Liver (tissue), 9 donors: ENCODE results near the gene TLE3. TPM values are rescaled to one million over a fixed set of nuclear protein-coding genes. Genes with fewer than 3 reads are reported as not detected.

ENCODE experiments used
- DNase-seq: peaks from one replicate; pipeline ENCODE4 v3.0.0-alpha.2; 2017; ENCODE audit warnings: low spot score
- H3K27ac ChIP-seq, 2 donors: one replicate each; pipeline ENCODE4 v1.7.0; 2013; ENCODE audit warnings: inconsistent platforms in 2 of 2, low read length in 2 of 2, control low read depth in 1 of 2, low read depth in 1 of 2, mild to moderate bottlenecking in 1 of 2
- H3K27me3 ChIP-seq, 4 donors: one replicate each; pipeline versions ENCODE4 v1.6.1 to v1.7.0; 2013; ENCODE audit warnings: low read length in 3 of 4, inconsistent platforms in 1 of 4, mild to moderate bottlenecking in 1 of 4, moderate library complexity in 1 of 4; ENCODE audit not compliant: control insufficient read depth in 4 of 4, insufficient read depth in 4 of 4
- H3K36me3 ChIP-seq, 4 donors: one replicate each; pipeline versions ENCODE4 v1.6.1 to v1.7.0; 2013; ENCODE audit warnings: low read length in 3 of 4, mild to moderate bottlenecking in 3 of 4, low read depth in 1 of 4, moderate library complexity in 1 of 4; ENCODE audit not compliant: control insufficient read depth in 4 of 4, insufficient read depth in 3 of 4
- H3K4me1 ChIP-seq, 4 donors: one replicate each; pipeline versions ENCODE4 v1.6.1 to v1.7.0; 2013; ENCODE audit warnings: low read length in 3 of 4, mild to moderate bottlenecking in 3 of 4, moderate library complexity in 1 of 4; ENCODE audit not compliant: control insufficient read depth in 4 of 4, insufficient read depth in 4 of 4
- H3K4me3 ChIP-seq, 3 donors: one replicate each; pipeline versions ENCODE4 v1.6.1 to v1.7.0; 2013; ENCODE audit warnings: low read length in 3 of 3, control low read depth in 1 of 3, low read depth in 1 of 3, mild to moderate bottlenecking in 1 of 3
- H3K9ac ChIP-seq, 2 donors: one replicate each; pipeline ENCODE4 v1.7.0; 2013; ENCODE audit warnings: low read length in 2 of 2, mild to moderate bottlenecking in 2 of 2, moderate library complexity in 2 of 2, control low read depth in 1 of 2, low read depth in 1 of 2
- H3K9me3 ChIP-seq, 4 donors: one replicate each; pipeline versions ENCODE4 v1.6.1 to v1.7.0; 2013; ENCODE audit warnings: low read length in 3 of 4; ENCODE audit not compliant: control insufficient read depth in 4 of 4
- EGR1 ChIP-seq, 2 donors: IDR thresholded peaks; 2 replicates each; pipeline ENCODE4 v1.6.1; 2016 to 2018; ENCODE audit warnings: antibody characterized with exemption in 2 of 2, low read depth in 2 of 2
- FOXA1 ChIP-seq: IDR thresholded peaks from 2 replicates; pipeline ENCODE4 v1.6.1; 2016; ENCODE audit warnings: antibody characterized with exemption
- FOXA2 ChIP-seq: IDR thresholded peaks from 2 replicates; pipeline ENCODE4 v1.6.1; 2016; ENCODE audit warnings: antibody characterized with exemption
- GABPA ChIP-seq, 2 donors: IDR thresholded peaks in 1 of 2; conservative IDR thresholded peaks in 1 of 2; 2 replicates each; pipeline ENCODE4 v1.6.1; 2016; ENCODE audit warnings: antibody characterized with exemption in 2 of 2, mild to moderate bottlenecking in 1 of 2, moderate library complexity in 1 of 2
- HNF4A ChIP-seq, 2 donors: conservative IDR thresholded peaks; 2 replicates each; pipeline ENCODE4 v1.6.1; 2016; ENCODE audit warnings: antibody characterized with exemption in 2 of 2, mild to moderate bottlenecking in 2 of 2
- JUND ChIP-seq, 2 donors: IDR thresholded peaks; 2 replicates each; pipeline ENCODE4 v1.6.1; 2016; ENCODE audit warnings: antibody characterized with exemption in 2 of 2
- TAF1 ChIP-seq: conservative IDR thresholded peaks from 2 replicates; pipeline ENCODE4 v1.6.1; 2016; ENCODE audit warnings: antibody characterized with exemption, mild to moderate bottlenecking
- YY1 ChIP-seq: IDR thresholded peaks from 2 replicates; pipeline ENCODE4 v1.6.1; 2016; ENCODE audit warnings: antibody characterized with exemption, mild to moderate bottlenecking
- WGBS: extraction: QIAGEN DNeasy Blood & Tissue Kit; methylation state at CpG from one replicate; pipeline ENCODE4 v1.1.7; 2013; 5-methylcytosine and 5-hydroxymethylcytosine counted together
- polyA plus RNA-seq, 2 donors: library from polyadenylated mRNA; stranded (reverse) in 1 of 2; unstranded in 1 of 2; fragments of 200-250 nt in 1 of 2; fragments of >200 nt in 1 of 2; fragmentation: Nextera tagmentation in 1 of 2; extraction: Ambion mirVana in 1 of 2; gene quantifications; one replicate each; pipeline versions ENCODE4 v1.2.1 to v1.2.3, GENCODE V29; 2013 to 2015
- total RNA-seq, 2 donors: library from RNA; depleted of rRNA; stranded (reverse); fragments of >200 nt; gene quantifications; one replicate each; pipeline ENCODE4 v1.2.3, GENCODE V29; 2014
- TF ChIP-seq, protein P1 (sequence below): IDR thresholded peaks from 2 replicates; pipeline ENCODE4 v1.6.1; 2016; ENCODE audit warnings: antibody characterized with exemption, mild to moderate bottlenecking
- TF ChIP-seq, protein P2 (sequence below): IDR thresholded peaks from 2 replicates; pipeline ENCODE4 v1.6.1; 2016; ENCODE audit warnings: antibody characterized with exemption
- TF ChIP-seq, protein P3 (sequence below): fragments of 150-350 bp; IDR thresholded peaks from 2 replicates; pipeline ENCODE4 v1.5.1; 2017; ENCODE audit warnings: improper control_type of control experiment, low read depth, low read length; ENCODE audit not compliant: missing input control
- TF ChIP-seq, protein P4 (sequence below): IDR thresholded peaks from 2 replicates; pipeline ENCODE4 v1.6.1; 2016; ENCODE audit warnings: antibody characterized with exemption
- donor health status: healthy.
- donor health status: healthy.
- donor health status: healthy.
- donor health status: healthy.
- donor health status: healthy.

Gene TLE3
- total and polyA plus RNA-seq, 4 donors = 1.2 to 13.7 (median 8.5) TPM

DNA sequence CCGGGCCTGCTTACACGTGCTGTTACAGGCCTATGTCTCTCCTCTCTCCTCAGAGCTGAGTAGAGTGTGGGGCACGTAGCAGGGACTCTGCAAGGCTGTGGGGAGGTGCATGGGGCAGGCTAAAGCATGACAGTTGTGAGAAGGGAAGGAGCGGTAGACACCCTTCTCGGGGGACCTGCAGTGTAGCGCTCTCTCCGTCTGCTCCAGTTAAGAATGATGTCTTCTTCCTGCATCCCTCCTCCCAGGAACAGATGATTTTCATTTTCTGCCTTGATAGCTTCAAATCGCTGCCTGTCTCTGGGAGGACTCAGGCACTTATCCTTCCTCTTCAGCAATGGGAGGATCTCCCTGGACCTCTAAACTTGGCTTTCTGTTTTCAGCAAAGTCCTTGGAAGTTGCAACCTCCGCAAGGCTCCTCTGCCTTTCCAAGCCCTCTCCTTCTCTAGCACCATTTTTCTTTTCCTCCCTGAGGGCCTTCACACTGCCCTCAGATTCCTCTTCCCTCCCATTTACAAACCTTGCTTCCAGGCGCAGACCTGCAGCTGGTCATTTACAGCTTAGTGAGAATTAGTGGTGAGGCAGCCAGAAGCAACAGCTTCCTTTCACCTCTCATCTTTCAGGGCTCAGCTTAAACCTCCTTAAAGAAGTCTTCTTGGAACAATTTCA lies 23.4 kb upstream of the TLE3 start:
- no peak overlapping the region for H3K9ac ChIP-seq
- H3K4me3 ChIP-seq = no peak overlapping the region
- TF ChIP-seq TAF1 = no peak
- TF ChIP-seq, protein P1, sequence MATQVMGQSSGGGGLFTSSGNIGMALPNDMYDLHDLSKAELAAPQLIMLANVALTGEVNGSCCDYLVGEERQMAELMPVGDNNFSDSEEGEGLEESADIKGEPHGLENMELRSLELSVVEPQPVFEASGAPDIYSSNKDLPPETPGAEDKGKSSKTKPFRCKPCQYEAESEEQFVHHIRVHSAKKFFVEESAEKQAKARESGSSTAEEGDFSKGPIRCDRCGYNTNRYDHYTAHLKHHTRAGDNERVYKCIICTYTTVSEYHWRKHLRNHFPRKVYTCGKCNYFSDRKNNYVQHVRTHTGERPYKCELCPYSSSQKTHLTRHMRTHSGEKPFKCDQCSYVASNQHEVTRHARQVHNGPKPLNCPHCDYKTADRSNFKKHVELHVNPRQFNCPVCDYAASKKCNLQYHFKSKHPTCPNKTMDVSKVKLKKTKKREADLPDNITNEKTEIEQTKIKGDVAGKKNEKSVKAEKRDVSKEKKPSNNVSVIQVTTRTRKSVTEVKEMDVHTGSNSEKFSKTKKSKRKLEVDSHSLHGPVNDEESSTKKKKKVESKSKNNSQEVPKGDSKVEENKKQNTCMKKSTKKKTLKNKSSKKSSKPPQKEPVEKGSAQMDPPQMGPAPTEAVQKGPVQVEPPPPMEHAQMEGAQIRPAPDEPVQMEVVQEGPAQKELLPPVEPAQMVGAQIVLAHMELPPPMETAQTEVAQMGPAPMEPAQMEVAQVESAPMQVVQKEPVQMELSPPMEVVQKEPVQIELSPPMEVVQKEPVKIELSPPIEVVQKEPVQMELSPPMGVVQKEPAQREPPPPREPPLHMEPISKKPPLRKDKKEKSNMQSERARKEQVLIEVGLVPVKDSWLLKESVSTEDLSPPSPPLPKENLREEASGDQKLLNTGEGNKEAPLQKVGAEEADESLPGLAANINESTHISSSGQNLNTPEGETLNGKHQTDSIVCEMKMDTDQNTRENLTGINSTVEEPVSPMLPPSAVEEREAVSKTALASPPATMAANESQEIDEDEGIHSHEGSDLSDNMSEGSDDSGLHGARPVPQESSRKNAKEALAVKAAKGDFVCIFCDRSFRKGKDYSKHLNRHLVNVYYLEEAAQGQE = no peak
- peak; percentile 2 for TF ChIP-seq FOXA1
- 86% methylated on average over 10 of the region's 10 CpGs for WGBS
- peak overlapping the region; percentile 48 to 61 for H3K27ac ChIP-seq
- peaks cover 5 to 25% (median 18%) of the 10 kb centered on the region in 4 donors for H3K4me1 ChIP-seq
- no peaks in the 10 kb centered on the region for H3K36me3 ChIP-seq
- no peaks in the 10 kb centered on the region for H3K9me3 ChIP-seq
- no peak for DNase-seq
- no peaks in the 10 kb centered on the region for H3K27me3 ChIP-seq

DNA sequence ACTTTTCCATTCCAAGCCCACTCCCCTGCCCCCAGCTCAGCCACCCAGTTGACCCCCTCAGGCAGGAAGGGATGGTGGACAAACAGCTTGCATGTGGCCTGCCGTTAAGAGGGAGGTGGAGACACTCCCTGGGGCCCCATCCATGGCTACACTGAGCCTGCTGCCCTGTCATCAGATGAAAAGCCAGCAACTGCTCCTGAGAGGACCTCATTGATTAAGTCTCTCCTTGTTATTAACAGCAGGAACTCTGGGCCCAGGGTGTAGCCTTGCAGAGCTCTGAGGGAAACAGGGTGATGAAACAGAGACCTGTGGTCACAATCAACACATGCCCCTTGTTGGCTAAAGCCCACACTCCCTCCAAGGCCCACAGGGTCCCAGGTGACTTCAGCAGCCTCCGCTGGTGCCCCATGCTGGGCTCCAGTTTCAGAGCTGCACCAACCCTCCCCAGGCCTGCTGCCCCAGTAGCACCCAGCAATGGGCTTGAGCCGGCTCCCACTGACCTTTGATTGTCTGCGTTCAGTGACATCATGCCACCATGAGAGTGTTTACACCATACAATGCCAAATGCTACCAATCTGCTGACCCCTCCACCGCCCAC lies 22.3 kb upstream of the TLE3 start:
- Histone ChIP-seq H3K9ac (no peak overlapping the region), H3K27ac (no peak overlapping the region), H3K4me1 (peaks cover 5 to 25% (median 18%) of the 10 kb centered on the region in 4 donors), H3K27me3 (no peaks in the 10 kb centered on the region), H3K4me3 (no peak overlapping the region), H3K36me3 (no peaks in the 10 kb centered on the region), H3K9me3 (no peaks in the 10 kb centered on the region)
- WGBS = 75% methylated on average over 5 of the region's 5 CpGs
- TF ChIP-seq JUND (IDR thresholded peaks at IDR 0.05) (no peak), GABPA (IDR thresholded peaks at IDR 0.05 in 1 of 2, conservative IDR thresholded peaks at IDR 0.05 in 1 of 2) (no peak), HNF4A (conservative IDR thresholded peaks at IDR 0.05) (no peak), FOXA2 (no peak), YY1 (no peak), FOXA1 (no peak), EGR1 (IDR thresholded peaks at IDR 0.05; ENCODE audit: low read depth in 2 of 2) (no peak)
- TF ChIP-seq, protein P2, sequence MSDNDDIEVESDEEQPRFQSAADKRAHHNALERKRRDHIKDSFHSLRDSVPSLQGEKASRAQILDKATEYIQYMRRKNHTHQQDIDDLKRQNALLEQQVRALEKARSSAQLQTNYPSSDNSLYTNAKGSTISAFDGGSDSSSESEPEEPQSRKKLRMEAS = no peak
- TF ChIP-seq, protein P3, sequence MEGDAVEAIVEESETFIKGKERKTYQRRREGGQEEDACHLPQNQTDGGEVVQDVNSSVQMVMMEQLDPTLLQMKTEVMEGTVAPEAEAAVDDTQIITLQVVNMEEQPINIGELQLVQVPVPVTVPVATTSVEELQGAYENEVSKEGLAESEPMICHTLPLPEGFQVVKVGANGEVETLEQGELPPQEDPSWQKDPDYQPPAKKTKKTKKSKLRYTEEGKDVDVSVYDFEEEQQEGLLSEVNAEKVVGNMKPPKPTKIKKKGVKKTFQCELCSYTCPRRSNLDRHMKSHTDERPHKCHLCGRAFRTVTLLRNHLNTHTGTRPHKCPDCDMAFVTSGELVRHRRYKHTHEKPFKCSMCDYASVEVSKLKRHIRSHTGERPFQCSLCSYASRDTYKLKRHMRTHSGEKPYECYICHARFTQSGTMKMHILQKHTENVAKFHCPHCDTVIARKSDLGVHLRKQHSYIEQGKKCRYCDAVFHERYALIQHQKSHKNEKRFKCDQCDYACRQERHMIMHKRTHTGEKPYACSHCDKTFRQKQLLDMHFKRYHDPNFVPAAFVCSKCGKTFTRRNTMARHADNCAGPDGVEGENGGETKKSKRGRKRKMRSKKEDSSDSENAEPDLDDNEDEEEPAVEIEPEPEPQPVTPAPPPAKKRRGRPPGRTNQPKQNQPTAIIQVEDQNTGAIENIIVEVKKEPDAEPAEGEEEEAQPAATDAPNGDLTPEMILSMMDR = no peak
- TF ChIP-seq, protein P1 = no peak
- TF ChIP-seq, protein P4, sequence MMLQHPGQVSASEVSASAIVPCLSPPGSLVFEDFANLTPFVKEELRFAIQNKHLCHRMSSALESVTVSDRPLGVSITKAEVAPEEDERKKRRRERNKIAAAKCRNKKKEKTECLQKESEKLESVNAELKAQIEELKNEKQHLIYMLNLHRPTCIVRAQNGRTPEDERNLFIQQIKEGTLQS = no peak
- DNase-seq = no peak
